Right forelimb (tissue), 1 donor: ENCODE measurements around the gene AGRN.

Experiments used
- DNase-seq: peaks from one replicate; pipeline ENCODE4 v3.0.0-alpha.2; 2018

The AGRN gene

DNA sequence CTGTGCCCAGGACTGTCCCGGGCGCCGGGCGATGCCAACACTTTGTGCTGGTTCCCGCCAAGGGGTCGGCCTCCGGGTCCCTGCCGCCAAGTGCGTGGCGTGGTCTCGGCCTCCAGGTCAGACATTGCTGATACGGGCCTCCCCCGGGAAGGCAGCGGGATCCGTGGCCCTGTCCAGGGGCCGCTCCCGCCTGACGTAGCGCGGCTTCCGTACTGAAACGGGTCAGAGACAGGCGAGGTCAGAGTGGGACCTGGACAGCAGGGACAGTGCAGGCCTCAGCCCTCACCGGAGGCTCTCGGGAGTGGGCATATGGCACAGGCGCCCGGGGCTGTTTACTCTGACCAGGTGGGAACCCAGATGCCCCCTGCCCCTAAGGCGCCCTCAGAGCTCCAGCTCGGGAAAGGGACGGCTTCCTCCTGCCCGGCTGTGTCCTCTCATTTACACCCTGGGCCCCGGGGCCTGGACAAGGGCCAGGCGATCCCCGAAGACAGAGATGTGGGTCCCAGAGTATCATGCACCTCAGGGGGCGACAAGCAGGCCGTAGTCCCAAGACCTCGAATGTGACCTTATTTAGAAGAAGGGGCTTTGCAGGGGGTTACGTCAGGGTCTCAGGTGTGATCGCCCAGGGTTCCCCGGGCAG is 63.0 kb downstream of the AGRN start:
- DNase-seq = peak; percentile 43

- DNase-seq = peak; percentile 44
Observed at GRCh38 chr1:1083416-1084371, 63.8 kb downstream of the AGRN start.

DNA sequence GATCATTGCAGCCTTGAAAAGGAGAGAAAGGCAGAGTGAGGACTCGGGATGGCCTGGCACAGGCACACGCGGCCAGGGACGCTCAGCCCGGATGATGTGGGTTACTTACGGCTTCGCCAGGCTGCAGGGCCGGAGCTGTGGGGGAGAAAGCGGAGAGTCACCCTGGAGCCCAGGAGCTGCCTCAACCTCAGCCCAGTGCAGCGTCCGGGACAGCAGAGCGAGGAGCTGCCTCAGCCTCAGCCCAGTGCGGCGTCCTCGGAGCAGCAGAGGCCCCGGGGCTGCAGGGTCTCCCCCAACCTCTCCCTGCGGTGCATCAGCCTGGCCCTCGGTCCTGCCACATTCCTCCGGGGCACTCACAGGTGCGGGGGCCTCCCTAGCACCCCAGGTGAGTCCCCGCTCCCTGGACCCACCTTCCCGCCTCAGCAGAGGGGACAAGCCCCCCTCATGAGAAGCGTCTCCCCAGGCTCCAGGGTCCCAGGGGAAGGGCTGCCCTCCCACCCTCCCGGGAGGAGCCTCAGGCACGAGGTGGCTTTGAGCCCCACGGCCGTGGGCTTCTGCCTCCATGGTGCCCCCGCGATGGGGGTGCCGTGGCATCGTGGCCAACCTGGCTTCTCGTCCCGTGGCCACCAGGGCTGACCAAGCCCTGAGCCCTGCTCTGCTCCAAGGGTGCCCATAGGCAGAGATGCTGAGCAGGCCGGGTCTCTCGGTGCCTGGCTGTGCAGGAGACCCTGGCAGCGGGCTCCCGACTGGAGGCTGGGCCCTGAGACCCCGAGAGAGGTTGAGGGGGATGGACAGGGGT is 64.7 kb downstream of the AGRN start:
- DNase-seq = no peak

DNA sequence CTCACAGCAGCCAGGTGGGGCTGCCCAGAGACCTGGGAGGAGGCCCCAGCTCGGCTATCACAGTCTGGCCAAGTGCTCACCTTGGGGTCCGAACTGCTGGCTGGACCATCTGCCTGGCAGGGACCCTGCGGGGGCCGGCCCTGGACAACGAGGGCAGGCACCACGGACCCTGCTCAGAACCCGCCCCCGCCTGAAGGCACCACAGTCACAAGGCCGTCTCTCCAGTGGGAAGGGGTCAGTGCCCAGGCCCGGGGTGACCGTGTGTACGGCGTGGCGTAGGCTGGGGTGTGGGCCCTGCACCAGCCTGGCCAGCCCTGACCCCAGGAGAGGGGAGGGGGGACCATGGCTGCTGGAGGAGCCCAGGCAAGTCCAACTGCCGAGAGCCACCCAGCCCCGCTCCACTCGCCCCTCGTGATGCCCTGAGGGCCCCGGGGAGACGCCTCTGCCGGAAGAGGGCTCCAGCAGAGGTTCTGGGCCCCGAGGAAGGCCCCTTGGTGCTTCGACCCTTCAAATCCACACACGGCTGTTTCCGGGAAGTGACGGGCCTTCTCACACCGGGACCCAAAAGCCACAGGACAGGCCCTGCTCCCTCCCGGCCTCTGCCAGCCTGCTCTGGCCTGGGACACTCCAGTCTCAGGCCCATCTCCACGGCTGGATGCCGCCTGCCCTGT is 65.4 kb downstream of the AGRN start:
- DNase-seq = no peak

DNA sequence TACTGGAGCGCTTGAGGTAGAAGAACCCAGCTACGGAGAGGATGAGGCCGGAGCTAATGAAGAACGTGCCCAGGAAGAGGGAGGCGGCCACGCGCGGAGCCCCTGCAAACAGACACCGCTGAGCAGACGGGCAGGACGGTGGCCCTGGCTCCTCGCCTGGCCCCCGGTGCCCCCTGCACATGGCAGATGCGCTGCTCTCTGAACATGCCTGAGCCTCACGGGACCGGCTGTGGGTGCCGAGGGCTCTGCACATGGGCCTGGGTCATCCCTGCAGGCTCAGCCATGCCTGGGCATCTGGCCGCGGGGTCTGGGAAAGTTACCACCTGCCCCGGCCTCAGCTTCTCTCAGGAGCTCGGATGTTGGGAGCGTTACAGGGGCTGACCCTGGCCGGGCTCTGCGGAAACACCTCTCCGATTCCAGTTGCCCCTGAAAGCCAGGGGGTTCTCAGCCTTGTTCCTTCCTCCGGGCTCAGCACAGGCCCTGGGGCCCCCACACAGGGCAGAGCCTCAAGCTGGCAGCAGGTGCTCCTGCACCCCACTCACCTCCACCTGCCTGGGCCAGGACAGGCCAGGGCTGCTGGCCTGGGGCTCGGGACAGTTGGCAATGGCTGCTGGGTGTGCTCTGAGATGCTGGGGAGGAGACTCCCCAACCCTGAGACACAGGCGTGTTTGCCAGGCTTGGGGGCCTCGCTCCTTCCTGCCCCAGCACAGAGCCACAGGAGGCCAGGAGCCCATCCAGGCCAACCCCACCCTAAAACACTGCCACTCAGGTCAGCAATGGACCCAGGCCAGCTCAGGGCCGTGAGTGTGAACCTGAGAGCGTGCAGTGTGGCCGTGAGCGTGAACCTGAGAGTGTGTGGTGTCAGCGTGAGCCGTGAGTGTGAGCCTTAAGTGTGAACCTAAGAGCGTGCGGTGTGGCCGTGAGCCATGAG is 66.3 kb downstream of the AGRN start:
- DNase-seq = no peak

- DNase-seq = no peak
Observed at GRCh38 chr1:1086911-1087341, 67.0 kb downstream of the AGRN start.

GRCh38 chr1:1087351-1088028 is 67.6 kb downstream of the AGRN start:
- DNase-seq = no peak

DNA sequence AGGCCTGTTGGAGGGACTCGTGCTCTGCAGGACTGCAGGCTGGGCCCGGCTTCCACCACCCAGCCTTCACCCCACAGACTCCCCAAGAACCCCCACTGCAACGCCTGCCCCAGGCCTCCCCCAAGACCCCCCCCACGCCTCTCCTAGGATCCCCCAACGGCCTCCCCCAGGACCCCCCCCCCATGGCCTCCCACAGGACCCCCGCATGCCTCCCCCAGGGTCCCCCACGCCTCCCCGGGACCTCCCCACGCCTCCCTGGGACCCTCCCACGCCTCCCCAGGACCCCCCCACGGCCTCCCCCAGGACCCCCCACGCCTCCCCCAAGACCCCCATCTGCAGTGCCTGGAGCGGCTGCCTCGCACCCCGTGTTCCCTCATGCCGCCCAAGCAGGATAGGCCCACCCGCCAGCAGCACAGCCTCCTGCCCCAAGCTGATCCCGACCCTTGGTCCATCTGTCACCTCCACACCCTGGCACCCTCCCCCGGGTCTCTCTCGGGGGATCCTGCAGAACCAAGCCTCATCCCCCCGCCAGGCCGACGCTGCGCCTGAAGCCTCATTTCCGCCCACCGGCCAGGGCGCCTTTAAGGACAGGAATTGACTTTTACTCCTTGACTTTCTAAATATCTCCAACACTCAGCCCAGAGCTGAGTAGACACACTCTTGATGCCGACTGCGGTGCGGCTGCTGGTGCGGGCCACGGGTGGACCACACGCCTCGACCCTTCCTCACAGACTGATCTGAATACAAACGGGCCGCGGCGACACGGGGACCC is 68.3 kb downstream of the AGRN start:
- no peak for DNase-seq

DNA sequence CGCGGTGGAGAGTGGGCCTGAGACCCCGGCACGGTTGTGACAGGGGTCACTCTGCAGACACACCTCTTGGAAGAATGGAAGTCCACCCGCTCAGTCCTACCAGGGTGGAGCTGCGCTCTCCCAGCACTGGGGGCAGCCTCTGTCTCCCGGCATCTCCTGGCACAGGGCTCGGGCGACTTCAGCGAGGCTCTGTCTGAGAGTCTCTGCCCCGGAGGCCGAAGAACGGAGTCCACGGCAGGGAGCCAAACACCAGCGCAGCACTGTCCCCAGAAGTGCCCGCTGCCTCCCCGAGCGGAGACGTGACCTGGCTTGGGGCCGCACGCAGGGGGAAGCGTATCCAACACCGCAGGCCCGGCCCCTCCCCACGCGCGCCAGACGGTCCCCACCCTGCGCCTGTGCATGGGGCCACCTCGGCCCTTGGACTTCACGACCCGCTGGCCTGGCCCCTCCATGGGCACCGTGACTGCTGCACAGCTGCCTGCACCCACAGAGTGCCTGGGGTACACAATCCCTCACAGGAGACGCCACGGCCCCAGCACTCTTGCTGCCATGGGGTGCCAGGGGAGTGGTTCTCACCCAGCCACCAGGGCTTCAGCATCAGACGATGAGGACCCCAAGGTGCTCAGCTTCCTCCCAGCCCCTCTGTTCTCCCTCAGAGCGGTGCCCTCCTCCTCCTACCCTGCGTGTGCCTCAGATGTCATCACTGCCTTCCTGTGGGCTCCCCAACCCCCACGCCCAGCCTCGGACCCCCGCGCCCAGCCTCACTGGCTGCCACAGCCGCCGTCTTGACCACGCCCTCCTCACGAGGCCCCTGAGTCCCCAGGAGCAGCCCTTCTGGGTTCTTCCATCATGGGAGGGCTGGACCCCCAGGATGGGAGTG is 69.1 kb downstream of the AGRN start:
- no peak for DNase-seq

- DNase-seq = no peak
Observed at GRCh38 chr1:1089731-1090423, 70.0 kb downstream of the AGRN start.

DNA sequence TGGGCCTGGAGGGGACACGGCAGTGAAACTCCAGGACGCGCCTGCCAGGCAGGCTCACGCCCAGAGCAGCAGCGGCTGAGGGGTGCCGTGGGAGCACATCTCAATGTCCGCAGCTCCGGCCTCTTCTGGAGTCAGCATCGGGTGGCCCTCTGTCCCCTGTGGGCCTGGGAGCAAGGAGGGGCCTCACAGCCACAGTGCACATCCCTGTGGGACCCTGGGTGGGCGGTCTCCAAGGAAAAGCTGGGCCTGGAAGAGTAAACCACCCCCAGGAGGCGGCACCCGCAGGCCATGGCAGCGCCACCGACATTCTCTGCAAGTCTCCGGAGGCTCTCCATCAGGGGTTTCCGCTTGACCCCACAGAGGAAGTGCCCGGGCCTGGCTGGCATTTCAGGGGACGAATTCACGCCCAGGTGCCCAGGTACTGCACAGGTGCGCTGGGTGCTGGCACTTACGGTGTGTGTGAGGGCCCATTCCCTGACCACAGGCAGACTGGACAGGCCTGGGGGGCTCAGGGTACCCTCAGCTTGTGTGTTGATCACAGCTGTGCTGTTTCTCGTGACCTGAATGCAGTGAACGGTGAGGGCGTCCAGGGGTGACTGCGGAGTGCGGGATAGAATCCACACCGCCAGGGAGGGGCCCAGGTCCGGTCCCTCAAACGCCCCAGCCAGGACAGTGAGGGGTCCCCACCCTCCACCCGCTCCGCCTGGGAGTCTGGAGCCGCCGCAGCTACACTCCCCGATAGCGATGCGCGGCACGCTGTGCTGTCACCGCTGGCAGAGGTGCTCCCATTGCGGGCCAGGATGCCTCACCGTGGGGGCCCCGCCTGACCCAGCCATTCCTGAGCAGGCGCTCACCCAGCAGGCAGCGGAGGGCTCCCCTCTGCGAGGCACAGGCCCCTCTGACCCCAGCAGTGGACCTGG is 70.8 kb downstream of the AGRN start:
- DNase-seq = no peak

GRCh38 chr1:1091344-1092148 is 71.6 kb downstream of the AGRN start:
- DNase-seq = no peak

DNA sequence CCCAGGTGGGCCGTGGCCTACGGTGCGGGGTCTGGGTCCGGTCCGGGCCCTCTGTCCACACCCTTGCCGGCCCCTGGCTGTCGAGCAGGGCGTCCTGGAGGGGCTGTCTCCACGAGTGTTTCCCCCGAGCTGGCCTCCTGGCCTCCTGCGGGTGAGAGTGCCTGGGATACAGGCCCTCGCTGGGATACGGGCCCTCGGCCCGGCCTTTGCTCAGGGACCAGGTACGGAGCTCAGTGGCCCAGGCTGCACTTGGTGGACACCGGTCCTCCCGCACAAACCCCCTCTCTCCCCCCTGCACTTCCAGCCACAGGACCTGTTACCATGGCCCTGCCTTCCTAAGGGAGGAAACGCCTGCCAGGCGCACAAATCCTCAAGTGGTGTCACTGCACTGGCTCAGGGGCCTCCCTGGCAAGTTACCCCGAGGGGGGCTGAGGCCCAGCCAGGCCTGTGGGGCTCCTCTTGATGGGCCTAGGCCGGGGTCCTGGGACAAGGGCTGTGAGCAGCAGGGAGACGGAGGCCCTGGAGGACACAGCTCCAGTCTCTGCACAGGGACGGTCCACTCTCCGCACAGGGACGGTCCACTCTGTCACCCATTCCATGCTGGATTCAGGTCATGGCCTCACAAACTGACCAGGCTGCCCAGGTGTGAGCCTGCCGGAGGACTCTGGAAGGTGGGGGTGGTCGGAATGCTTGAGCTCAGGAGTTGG is 72.4 kb downstream of the AGRN start:
- DNase-seq = no peak

GRCh38 chr1:1092894-1093609 is 73.1 kb downstream of the AGRN start:
- no peak for DNase-seq

- DNase-seq = no peak
Observed at GRCh38 chr1:1093610-1093943, 73.7 kb downstream of the AGRN start.
